GM21576 (cell line): Measurements from ENCODE around the gene ATP10A.

Experiments
- ATAC-seq: cut with Tn5 transposase; IDR thresholded peaks from one replicate; pipeline ENCODE4 v1.9.1; 2021; ENCODE audit warnings: mild to moderate bottlenecking, moderate library complexity; ENCODE audit not compliant: unreplicated experiment

Gene ATP10A

DNA sequence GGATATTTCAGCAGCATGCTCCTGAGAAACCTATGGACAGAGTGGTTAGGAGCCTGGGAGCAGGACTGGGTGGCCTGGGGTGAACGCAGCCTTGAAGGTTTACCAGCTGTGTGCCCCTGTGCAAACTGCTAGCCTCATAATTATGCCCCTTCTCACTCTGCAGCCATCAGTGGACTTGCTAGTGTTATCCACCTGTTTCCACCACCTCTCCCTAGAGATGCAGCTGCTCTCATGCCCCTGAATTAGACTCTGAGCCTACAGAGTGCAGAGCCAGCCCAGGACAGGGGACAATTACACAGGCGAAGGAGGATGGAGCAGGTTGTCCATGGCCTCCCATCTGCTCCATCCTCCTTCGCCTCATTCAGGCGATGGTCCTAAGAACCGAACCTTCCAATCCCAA, 175.9 kb downstream of the ATP10A start:
- ATAC-seq = no peak

GRCh38 chr15:25686780-25687179, 176.3 kb downstream of the ATP10A start:
- no peak for ATAC-seq

DNA sequence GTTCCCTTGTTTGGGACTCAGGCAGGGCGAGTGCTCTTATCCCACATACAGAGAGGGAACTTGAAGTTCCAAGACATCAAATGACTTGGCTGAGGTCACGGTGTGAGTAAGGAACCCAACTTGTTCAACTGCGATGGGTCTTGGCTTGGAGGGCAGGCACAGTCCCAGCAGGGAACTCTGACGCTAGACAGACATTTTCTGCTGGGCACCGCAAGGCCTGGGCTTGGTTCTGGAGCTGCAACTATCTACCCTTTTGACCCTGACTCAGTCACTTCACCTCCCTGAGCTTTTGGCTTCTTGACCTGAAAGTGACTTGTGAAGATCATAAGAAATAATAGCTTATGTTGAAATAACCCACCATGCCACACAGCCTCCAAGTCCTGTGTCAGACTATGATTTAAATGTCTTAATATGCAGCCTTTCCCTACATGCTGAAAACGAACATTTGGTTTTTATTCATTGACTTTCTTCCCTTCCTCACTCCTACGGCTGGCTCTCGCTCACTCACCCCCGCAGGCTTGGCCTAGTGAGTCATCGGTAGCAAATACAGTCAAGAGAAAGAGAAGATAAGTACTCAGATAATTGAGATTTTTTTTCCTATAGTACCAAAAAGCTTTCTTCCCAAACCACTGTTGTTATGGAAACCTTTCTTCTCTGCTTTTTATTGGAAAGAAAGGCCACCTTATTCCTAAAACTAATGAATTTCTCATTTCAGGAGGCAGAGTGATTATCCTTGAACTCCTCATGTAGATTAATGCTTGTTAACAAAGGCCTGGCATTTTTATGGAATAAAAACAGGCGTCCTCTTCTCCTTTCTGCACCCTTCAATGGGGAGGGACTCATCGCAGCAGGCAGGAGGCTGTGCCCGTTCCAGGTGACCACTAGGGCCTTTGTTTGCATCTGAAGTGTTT, 178.4 kb downstream of the ATP10A start:
- no peak for ATAC-seq

GRCh38 chr15:25683911-25684310, 179.2 kb downstream of the ATP10A start:
- ATAC-seq = no peak

DNA sequence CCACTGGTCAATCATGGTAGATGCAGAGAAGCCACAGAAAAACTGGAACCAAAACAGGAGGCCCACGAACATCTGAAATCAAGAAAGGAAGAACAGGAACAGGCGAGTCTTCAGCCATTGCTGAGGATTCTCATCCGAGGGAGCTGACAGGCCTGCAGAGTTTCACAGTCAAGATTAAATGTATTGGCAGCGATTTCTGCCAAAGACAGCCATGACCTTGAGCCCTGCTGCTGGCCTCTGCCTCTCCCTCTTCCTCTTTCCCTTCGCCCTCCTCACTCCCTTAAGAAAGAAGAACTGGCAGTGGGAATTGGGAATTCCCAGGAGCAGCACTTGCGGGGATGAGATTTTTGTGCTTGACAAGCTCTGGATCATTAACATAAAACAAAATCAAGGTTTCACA, 179.7 kb downstream of the ATP10A start:
- no peak for ATAC-seq

- no peak for ATAC-seq
Observed at GRCh38 chr15:25682340-25682739, 180.8 kb downstream of the ATP10A start.

DNA sequence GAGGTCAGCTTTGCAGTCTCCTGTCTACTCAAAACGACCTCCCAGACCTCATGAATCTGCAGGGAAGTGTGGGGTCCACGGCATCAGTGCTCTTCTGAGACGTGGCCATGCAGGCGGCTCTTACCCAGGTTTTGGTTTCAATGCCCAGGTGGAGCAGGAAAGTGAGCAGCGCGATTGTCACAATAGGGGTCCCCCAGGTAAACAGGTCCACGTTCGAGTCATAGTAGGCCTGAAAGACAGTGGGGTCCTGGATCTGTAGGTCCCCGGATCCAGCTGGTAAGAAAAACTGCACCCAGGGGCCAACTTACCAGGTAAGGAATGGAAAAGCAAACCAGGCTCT, 182.5 kb downstream of the ATP10A start:
- ATAC-seq = no peak

DNA sequence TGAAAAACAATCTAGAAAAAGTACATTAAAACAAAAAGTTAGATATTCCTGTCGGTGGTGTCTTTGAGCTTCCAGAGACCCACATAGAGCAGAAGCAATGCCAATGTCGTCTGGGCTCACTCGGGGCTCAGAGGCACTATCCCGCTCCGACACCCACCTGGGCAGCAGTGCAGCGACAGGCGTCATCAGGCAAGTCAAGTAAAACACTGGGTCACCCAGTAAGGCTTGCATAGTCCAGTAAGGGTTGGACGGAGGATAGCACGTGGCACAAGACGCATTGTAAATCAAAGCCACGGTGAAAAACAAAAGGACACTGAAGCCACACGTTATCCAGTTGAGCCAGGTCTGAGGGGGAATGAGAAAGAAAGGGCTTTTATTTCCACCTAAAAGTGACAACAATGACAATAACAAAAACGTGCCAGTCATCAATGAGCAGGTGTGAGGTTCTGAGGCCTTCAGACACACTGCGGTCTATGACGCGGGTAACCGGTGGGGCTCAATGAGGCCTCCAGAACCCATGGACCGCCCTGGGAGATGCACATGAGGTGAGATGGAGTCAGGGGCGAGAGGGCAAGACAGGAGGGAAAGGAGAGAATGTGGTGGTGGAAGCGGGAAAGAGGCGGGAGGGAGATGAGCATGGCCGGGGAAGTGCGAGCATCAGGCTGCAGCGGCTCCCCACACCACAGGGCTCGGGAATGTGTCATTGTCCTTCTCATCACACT, 183.0 kb downstream of the ATP10A start:
- ATAC-seq = no peak

GRCh38 chr15:25679492-25679891, 183.6 kb downstream of the ATP10A start:
- no peak for ATAC-seq

GRCh38 chr15:25678500-25678855, 184.6 kb downstream of the ATP10A start:
- ATAC-seq = no peak

- ATAC-seq = no peak
Observed at GRCh38 chr15:25677719-25678499, 185.2 kb downstream of the ATP10A start.

- ATAC-seq = no peak
Observed at GRCh38 chr15:25676070-25676469, 187.1 kb downstream of the ATP10A start.

- no peak for ATAC-seq
Observed at GRCh38 chr15:25675396-25675795, 187.7 kb downstream of the ATP10A start.

DNA sequence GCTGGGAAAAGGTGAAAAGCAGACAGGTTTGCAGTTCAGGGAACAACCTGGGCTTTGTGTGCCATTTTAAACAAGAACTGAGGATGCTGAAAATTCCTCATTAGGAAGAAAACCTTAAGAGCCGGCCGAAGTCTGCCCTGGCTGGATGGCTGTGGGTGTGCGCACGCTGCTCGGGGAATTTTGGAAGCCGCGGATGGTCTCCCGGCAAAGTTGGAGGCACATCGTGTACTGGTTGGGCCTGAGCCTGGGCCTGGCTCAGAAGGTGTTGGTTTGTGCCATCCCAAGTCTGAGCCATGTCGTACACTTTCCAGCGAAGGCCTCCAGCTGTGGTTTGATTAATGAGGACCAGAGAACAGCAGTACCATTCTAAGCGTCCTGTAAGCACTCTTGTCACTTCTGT, 188.2 kb downstream of the ATP10A start:
- no peak for ATAC-seq

DNA sequence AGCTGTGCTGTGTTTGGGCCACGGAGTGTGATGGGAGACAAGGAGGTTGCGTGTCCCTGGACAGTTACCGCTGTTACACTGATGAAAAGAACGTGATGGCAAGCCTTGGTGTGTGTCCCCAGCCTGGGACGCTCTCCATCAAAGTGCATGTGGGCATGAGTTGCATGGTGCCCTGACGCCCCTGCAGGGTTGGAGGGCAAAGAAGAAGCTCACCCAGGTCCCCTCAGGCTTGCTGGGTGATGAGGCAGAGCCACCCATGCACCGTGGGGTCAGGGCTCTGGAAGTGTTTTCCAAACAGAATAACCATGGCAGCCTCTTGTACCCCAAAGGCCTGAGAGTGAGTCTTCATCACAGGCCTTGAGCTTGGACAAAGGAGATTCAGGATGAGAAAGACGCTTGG, 189.2 kb downstream of the ATP10A start:
- ATAC-seq = no peak

DNA sequence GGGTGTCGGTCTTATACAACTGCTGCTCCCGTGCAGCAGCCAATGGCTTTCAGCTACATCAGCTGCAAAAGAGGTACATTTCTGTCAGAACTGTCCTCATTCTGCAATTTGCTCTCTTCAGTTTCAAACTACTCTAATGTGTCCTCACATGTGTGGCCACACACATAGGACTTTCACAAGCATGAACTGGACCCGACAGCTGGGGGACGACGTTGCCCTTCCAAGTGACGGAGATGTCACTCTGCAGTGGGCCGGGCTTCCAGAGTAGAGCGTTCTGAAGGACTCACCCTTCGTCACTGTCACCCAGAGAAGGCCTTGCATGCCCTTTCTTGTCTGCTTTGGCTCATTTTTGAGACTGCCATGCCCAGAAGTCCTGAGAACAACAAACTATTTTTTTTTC, 189.8 kb downstream of the ATP10A start:
- ATAC-seq = no peak

GRCh38 chr15:25671132-25671531, 192.0 kb downstream of the ATP10A start:
- ATAC-seq = no peak

- no peak for ATAC-seq
Observed at GRCh38 chr15:25670621-25671020, 192.5 kb downstream of the ATP10A start.

- no peak for ATAC-seq
Observed at GRCh38 chr15:25670025-25670554, 193.0 kb downstream of the ATP10A start.

DNA sequence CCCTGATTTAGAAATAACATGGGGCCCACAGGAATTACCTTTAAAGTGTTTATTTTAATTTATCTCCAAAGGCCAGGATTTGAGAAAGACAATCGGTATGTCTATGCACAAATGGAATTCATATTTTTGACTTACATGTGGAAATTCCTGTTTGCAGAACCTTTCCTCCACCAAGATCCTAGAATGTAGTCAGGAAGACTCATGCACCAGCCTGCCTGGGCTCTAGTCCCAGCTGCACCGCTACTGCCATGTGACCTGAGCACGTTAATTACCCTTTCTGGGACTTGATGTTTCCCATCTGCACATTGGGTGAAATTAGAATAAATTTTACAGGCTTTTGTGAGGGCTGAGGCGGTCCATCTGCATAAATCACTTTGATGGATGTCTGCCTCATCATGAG, 194.2 kb downstream of the ATP10A start:
- no peak for ATAC-seq

DNA sequence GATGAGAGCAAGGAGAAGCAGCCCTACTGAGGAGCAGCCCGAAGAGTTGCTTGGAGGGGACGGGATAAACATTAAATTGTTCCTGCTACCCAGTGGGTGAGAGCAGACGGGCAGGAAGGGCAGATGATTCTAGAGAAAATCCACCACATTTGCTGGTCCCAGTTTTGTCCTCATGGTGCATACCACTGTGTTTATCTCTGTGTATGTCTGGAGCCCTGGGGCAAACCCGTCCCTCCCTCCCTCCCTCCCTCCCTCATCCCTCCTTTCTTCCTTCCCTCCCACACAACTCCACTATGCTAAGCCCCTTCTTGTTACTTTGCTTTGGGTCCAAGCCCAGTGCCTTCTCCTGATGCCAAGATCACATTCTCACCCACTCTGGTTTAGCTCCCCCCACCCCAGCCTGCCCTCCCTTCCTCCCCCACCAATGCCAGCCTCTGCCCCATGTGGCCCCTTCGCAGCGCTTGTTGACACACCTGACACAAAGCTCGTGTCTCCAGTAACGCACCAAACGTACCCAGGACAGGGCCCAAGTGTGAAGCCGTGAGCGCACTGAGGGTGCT, 194.8 kb downstream of the ATP10A start:
- no peak for ATAC-seq
